ENCODE data around the gene ELAVL2. TPM values are rescaled to one million over a fixed set of nuclear protein-coding genes. Genes with fewer than 3 reads are reported as not detected.
A peak's percentile ranks its signal among the peaks of the same experiment; 100 is the strongest.

Gene ELAVL2
- total RNA-seq, 1 experiment from 2014 or later, result 16.3 TPM

GRCh38 chr9:23812673-23813072 is 13.4 kb downstream of the ELAVL2 start:
- ChIA-PET POLR2A (ENCODE audit: unreplicated experiment) (no interaction called here), CTCF (no interaction called here)
- Histone ChIP-seq H3K4me1 (ENCODE audit: insufficient read depth, low read length) (peaks cover 22% of the 10 kb centered on the region), H3K9ac (ENCODE audit: low read length) (no peak overlapping the region), H3F3A (ENCODE audit: low read length, unreplicated experiment) (no peaks in the 10 kb centered on the region), H3K9me2 (replicated peaks; ENCODE audit: low read length) (no peaks in the 10 kb centered on the region), H2AFZ (ENCODE audit: low read length) (no peak overlapping the region), H3K36me3 (ENCODE audit: low read depth, low read length) (no peaks in the 10 kb centered on the region), H3K9me3 (ENCODE audit: low read length) (no peaks in the 10 kb centered on the region), H4K20me1 (ENCODE audit: low read length) (peaks cover 6% of the 10 kb centered on the region; the same call in 1 of the 2 replicates), H3K79me2 (ENCODE audit: low read length) (peaks cover 100% of the 10 kb centered on the region), H3K27ac (ENCODE audit: low read length) (no peak overlapping the region), H3K4me3 (ENCODE audit: low read length) (no peak overlapping the region), H3K27me3 (ENCODE audit: low read length) (no peaks in the 10 kb centered on the region), H3K4me2 (ENCODE audit: low read length) (no peak overlapping the region)
- peak; percentile 22 for DNase-seq
- TF ChIP-seq EZH2 (IDR thresholded peaks at IDR 0.05; ENCODE audit: low read length, unreplicated experiment) (no peak), CTCF (conservative IDR thresholded peaks at IDR 0.05; ENCODE audit: low read depth, low read length) (no peak), EZH2phosphoT487 (IDR thresholded peaks at IDR 0.05; ENCODE audit: borderline replicate concordance, low read length) (no peak)
- intact Hi-C loops (cut with micrococcal nuclease), result no loop called here
- peak; percentile 59 for ATAC-seq
- BruUV-seq (replicated peaks), result no TSS peak

GRCh38 chr9:23811633-23812032 is 14.4 kb downstream of the ELAVL2 start:
- Histone ChIP-seq H3K27ac (ENCODE audit: low read length) (no peak overlapping the region), H3K4me1 (ENCODE audit: insufficient read depth, low read length) (peaks cover 22% of the 10 kb centered on the region), H2AFZ (ENCODE audit: low read length) (no peak overlapping the region), H3K9me3 (ENCODE audit: low read length) (no peaks in the 10 kb centered on the region), H3F3A (ENCODE audit: low read length, unreplicated experiment) (no peaks in the 10 kb centered on the region), H3K4me3 (ENCODE audit: low read length) (no peak overlapping the region), H3K9ac (ENCODE audit: low read length) (no peak overlapping the region), H3K9me2 (replicated peaks; ENCODE audit: low read length) (no peaks in the 10 kb centered on the region), H4K20me1 (ENCODE audit: low read length) (peaks cover 1% of the 10 kb centered on the region; the same call in 1 of the 2 replicates), H3K79me2 (ENCODE audit: low read length) (peaks cover 100% of the 10 kb centered on the region), H3K4me2 (ENCODE audit: low read length) (peak overlapping the region; percentile 47), H3K27me3 (ENCODE audit: low read length) (no peaks in the 10 kb centered on the region), H3K36me3 (ENCODE audit: low read depth, low read length) (no peaks in the 10 kb centered on the region)
- ATAC-seq (peak; percentile 77), DNase-seq (peak; percentile 63)
- TF ChIP-seq CTCF (conservative IDR thresholded peaks at IDR 0.05; ENCODE audit: low read depth, low read length) (no peak), EZH2 (IDR thresholded peaks at IDR 0.05; ENCODE audit: low read length, unreplicated experiment) (no peak), EZH2phosphoT487 (IDR thresholded peaks at IDR 0.05; ENCODE audit: borderline replicate concordance, low read length) (no peak)
- intact Hi-C loops (cut with micrococcal nuclease), result no loop called here
- CTCF ChIA-PET, result no interaction called here
- POLR2A ChIA-PET (ENCODE audit: unreplicated experiment), result no interaction called here
- BruUV-seq (replicated peaks), result no TSS peak

GRCh38 chr9:23803216-23803615 is 22.8 kb downstream of the ELAVL2 start:
- no peaks in the 10 kb centered on the region for H3F3A ChIP-seq (ENCODE audit: low read length, unreplicated experiment)
- H3K27ac ChIP-seq (ENCODE audit: low read length), result no peak overlapping the region
- no TSS peak for BruUV-seq (replicated peaks)
- no peaks in the 10 kb centered on the region for H3K36me3 ChIP-seq (ENCODE audit: low read depth, low read length)
- no peaks in the 10 kb centered on the region for H3K4me1 ChIP-seq (ENCODE audit: insufficient read depth, low read length)
- POLR2A ChIA-PET (ENCODE audit: unreplicated experiment), result no interaction called here
- no peak for ATAC-seq
- no peak overlapping the region for H3K4me2 ChIP-seq (ENCODE audit: low read length)
- CTCF ChIA-PET, result no interaction called here
- H2AFZ ChIP-seq (ENCODE audit: low read length), result no peak overlapping the region
- DNase-seq, result no peak
- H3K9ac ChIP-seq (ENCODE audit: low read length), result no peak overlapping the region
- no peaks in the 10 kb centered on the region for H3K9me3 ChIP-seq (ENCODE audit: low read length)
- peaks cover 96% of the 10 kb centered on the region for H3K79me2 ChIP-seq (ENCODE audit: low read length)
- intact Hi-C loops (cut with micrococcal nuclease), result no loop called here
- H3K4me3 ChIP-seq (ENCODE audit: low read length), result no peak overlapping the region
- no peaks in the 10 kb centered on the region for H3K27me3 ChIP-seq (ENCODE audit: low read length)
- no peaks in the 10 kb centered on the region for H3K9me2 ChIP-seq (replicated peaks; ENCODE audit: low read length)
- TF ChIP-seq EZH2 (IDR thresholded peaks at IDR 0.05; ENCODE audit: low read length, unreplicated experiment) (no peak), CTCF (conservative IDR thresholded peaks at IDR 0.05; ENCODE audit: low read depth, low read length) (no peak), EZH2phosphoT487 (IDR thresholded peaks at IDR 0.05; ENCODE audit: borderline replicate concordance, low read length) (no peak)
- no peaks in the 10 kb centered on the region for H4K20me1 ChIP-seq (ENCODE audit: low read length)

All from PC-3 (cell line).